CD1c-positive myeloid dendritic cell (primary cell): Measurements from ENCODE around the gene ENPP3.
"Not testable (repeated sequence)": the region's sequence is repeated elsewhere in the genome, so short reads cannot be mapped to it uniquely, and the experiment has no call there.

Experiments
- DNase-seq: peaks from one replicate; pipeline ENCODE4 v3.0.0-alpha.2; 2016; ENCODE audit errors: extremely low spot score

The ENPP3 gene

DNA sequence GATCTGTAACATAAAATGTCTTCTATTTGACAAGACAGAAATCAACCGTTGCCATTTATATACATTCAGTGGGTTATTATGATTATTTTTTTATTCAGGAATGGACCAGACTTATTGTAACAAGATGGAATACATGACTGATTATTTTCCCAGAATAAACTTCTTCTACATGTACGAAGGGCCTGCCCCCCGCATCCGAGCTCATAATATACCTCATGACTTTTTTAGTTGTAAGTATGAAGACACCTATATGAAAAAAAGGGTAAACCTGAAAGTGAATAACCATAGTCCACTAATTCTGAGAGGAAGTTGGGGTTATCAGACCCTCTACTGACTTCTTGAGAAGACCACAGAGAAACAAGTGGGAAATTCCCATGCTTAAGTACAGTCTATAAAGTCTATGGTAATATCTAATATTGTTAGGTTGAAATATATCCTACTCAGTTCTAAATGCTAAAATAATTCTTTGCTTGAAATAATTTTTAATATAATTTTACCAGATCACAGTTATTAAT lies 48.2 kb downstream of the ENPP3 start:
- DNase-seq: no peak

DNA sequence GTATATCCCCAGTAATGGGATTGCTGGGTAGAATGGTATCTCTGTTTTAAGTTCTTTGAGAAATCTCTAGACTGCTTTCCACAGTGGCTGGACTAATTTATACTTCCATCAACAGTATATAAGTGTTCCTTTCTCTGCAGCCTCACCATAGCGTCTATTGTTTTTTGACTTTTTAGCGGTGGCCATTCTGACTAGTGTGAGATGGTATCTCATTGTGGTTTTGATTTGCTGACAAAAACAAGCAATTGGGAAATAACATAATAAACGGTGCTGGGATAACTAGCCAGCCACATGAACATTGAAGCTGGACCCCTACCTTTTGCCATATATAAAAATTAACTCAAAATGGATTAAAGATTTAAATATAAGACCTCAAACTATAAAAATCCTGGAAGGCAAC lies 49.9 kb downstream of the ENPP3 start:
- DNase-seq: no peak

DNA sequence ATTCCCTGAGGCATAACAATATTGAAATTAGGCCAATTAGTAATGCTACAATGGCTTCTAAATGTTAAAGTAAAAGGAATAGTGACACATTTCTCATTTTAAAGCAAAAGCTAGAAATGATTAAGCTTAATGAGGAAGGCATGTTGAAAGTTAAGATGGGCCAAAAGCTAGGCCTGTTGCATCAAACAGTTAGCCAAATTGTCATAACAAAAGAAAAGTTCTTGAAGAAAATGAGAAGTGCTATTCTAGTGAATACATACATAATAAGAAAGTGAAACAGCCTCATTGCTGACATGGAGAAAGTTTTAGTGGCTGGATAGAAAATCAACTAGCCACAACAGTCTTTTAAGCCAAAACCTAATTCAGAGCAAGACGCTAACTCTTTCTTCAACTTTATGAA lies 51.2 kb downstream of the ENPP3 start:
- peak; percentile 36 for DNase-seq

DNA sequence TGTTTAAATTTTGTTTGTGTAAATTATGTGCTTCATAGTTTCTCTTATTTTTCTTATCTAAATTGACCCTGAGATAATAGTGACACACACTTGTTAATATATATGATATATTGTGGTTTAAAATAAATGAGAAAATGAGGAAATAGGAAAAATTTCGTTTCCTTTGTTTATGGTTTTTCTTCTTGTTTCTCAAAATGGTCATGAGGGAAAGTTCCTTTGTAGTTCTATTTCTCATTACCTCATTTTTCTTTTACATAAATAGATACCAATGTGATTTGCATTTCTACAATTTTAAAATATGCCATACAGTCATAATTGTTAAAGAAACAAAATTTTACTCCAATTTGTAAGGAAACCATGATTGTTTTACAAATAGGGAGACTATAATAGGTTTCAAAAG lies 54.9 kb downstream of the ENPP3 start:
- DNase-seq: peak; percentile 37

DNA sequence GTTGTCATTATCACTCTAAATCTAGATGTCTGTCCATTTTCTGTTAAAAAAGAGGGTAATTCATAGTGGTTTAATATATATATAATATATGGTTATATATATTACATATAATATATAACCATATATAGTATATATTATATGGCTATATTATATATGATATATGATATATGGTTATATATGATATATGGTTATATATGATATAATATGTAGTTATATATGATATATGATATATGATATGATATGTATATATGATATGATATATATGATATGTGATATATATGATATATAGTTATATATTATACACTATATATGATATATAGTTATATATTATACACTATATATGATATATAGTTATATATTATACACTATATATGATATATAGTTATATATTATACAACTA lies 55.5 kb downstream of the ENPP3 start:
- no peak for DNase-seq

DNA sequence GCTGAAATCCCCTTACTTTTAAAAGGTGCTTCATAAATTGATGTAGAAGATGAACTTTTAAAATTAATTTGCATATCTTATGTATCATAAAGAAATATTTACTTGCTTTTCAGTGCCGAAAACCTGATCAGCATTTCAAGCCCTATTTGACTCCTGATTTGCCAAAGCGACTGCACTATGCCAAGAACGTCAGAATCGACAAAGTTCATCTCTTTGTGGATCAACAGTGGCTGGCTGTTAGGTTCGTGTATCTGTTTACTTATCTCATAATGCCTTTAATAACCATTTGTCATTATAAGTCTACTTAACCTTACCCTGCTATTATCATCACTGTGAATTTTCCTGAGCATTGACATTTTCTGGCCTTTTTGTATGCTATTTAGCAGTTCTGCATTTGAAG lies 56.3 kb downstream of the ENPP3 start:
- no peak for DNase-seq

DNA sequence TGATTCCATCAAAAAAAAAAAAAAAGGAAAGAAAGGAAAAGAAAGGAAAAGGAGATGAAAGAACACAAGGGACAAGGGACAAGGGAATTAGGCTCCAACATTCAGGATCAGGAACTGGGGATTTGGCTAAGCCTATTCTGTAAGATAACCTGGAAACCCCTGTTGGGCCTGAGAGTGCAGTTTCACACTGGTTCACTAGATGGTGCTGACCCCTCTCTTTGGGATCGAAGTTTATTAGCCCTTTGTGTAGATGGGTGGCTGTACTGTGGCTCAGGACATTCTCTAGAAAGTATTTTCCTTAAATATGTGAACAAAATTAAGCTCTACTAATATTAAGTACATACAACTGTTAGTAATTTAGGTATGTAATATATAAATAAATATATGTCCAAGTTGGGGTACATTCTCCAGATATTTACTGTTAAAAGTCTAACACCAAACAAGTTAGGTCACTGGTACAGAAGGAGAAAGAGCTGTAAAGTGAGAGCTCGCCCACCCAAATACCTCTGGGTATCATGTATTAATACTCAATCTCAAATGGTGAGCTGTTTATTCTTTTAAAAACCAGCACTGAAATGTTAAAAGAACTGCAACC lies 57.8 kb downstream of the ENPP3 start:
- DNase-seq: peak; percentile 68

DNA sequence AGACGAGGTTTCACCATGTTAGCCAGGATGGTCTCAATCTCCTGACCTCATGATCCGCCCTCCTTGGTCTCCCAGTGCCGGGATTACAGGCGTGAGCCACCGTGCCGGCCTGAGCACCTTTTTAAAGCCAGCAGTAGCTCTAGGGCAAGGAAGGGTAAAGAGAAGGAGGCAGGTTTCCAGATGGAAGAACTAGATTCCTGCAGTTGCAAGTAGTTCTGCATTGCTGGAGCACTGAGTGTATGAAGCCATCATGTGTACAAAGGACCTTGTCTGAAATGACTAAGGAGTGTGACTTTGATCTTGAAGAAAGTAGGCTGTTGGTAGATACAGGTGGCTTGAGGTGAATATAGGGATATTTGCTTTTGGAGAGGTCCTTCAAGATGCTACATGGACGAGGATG lies 59.9 kb downstream of the ENPP3 start:
- DNase-seq: no peak

DNA sequence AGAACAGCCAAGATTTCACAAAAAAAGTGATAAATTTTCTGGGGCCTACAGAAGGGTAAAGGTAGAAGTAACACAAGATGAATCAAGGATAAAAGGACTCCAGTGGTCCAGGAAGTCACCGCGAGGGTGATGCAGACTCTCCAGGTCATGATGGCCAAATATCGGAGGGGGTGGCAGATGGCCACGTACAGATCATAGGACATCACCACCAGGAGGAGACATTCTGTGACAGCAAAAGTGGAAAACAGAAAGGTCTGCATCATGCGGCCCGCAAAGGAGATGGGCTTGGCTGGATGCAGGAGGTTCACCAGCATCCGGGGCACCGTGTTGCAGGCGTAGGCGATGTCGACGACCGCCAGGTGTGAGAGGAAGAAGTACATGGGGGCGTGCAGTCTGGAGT lies 63.7 kb downstream of the ENPP3 start:
- not testable (repeated sequence) for DNase-seq

DNA sequence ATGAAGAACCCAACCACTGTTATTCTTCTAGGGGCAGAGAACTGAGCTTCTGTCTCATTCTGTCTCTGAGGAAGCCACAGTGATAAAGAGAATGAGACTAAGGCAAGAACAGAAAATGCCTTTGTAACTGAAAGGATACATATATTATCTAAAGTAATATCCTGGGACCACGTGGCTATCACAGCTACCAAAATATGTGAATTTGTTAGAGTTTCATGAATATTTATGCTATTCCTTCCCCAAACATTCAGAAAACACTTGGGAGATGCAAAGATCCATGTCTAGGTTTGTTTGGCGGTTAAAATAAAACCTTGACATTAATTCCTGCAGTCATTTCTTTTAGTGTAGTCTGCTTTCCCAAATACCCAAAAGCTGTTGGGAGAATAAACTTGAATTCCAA lies 66.8 kb downstream of the ENPP3 start:
- not testable (repeated sequence) for DNase-seq

DNA sequence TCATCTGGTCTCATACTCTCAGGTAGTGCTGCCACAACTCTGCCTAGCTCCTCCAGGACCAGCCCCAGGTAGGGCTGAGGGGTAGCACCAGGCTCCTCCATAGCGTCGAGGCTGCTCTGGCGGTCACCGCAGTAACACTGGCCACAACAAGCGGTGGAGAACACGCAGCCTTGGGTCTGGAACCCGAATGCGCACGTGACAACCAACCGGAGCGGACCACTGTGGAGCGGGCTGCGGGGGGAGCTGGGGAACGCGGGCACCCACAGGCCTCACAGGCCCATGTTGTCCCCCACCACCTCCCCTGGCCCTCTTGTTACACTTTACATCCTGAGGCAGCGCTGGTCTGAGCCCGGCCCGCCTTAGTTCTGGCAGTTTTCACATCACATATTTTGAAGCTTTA lies 73.8 kb downstream of the ENPP3 start, which contains the start of gene CTAGE9:
CTAGE9 (minus strand) TSS at position 101 of the 400 bp plus-strand sequence; CDS start at position 101, 0 bp downstream.
- DNase-seq: not testable (repeated sequence)

DNA sequence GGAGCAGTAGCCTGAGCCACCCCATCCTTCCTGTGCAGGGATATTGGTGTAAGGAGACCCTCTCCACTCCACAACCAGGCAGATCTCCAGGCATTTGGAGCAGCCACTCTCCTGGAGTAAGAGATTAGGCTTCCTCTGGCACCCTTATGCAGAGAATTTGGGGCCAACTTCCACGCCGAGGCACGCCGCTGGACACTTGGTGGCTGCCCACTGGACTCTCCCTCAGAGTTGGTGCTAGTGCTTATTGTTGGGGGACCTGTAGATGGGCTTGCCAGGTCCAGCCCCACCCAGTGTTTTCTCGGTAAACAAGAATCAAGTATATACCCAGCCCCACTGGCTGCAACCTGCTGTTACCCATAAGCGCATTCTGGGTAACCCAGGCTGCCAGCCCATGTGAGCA lies 78.5 kb downstream of the ENPP3 start:
- DNase-seq: not testable (repeated sequence)

DNA sequence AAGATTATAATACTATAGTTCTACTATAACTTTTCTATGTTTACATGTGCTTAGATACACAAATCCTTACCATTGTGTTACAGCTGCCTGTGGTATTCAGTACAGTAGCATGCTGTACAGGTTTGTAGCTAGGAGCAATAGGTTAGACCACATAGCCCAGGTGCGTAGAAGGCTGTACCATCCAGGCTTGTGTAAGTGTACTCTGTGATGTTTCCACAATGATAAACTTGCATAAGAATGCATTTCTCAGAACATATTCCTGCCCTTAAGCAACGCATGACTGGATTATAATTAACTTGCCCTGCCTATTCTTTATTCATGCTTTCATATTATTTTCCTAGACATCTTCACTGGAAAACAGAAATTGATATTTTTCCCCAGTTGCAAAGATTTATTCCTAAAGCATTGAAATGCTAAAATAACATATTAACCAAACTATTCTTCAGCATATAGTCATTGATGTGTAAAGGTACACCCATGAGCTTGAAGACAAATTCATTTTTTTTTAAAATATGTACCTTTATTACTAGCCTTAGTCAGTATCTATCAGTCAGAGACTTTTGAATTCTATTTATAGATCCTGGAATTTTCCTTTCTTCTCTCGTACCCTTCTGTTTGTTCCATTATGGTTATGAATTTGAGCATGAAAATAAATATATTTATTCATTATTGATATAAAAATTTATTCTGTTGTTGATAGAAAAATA lies 80.9 kb downstream of the ENPP3 start:
- no peak for DNase-seq

DNA sequence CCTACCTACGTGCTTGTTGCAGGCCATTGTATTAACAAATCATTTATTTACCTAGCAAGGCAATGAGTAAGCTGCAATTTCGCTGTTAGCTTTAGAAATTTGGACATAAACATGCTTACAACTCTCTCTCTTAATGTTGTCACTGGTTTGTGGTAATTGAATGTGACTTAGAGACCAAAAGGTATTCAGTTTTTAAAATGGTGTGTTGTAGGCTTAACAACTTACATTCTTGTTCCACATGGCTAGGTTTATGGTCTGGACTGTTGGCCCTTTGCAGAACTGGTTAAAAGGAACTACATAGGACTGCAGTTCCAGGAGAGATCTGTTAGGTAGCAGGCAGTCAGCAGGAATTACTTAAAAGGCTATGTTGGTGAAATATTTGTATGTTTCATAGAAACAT lies 84.1 kb downstream of the ENPP3 start:
- no peak for DNase-seq

DNA sequence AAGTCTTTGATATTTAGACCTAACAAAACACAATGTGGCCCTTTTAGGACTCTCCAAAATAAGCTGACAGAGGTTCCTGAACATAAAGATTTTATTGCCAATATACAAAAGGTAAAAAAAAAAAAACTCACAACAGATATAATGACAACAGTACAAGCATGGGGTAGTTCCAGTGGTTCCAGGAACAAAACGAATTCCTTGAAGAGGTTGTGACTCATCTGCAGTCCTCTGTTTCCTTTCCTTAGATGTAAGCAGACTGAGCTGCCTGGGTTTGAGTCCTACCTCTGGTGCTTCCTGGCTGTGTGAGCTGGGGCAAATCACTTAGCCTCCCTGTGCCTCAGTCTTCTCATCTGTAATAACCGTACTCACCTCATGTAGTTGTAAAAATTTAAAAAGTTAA lies 87.0 kb downstream of the ENPP3 start:
- no peak for DNase-seq

DNA sequence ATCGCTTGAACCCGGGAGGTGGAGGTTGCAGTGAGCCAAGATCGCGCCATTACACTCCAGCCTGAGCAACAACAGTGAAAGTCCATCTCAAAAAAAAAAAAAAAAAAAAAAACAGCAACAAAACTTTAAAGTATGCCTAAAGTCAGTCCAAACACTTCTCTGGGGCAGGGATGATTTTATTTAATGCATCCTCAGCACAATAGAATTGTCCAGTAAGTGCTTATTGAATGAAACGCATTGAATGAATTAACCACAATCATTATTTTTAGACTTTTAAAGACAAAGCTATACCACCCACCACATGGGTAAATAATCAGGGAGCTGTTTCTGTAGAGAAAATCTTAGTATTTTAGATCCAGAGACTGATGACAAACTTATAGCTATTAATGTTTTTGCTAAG lies 90.4 kb downstream of the ENPP3 start:
- no peak for DNase-seq

DNA sequence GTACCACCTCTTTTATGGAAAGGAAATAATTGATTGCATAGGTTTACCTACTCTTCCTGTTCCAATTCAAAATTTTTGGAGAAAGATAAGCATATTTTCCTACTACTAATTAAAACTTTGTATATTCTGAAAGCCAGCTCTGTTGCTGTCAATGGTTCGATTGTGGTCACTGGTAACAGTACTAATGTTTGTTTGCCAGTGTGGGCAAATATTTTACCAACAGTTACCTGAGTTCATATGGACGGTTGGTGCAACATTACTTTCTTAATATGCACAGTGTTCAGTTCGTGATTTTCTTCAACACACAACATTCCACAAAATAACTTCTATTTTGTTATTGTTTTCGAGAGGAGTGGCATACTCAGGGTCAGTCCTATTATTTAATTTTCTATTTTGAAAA lies 90.8 kb downstream of the ENPP3 start:
- no peak for DNase-seq

DNA sequence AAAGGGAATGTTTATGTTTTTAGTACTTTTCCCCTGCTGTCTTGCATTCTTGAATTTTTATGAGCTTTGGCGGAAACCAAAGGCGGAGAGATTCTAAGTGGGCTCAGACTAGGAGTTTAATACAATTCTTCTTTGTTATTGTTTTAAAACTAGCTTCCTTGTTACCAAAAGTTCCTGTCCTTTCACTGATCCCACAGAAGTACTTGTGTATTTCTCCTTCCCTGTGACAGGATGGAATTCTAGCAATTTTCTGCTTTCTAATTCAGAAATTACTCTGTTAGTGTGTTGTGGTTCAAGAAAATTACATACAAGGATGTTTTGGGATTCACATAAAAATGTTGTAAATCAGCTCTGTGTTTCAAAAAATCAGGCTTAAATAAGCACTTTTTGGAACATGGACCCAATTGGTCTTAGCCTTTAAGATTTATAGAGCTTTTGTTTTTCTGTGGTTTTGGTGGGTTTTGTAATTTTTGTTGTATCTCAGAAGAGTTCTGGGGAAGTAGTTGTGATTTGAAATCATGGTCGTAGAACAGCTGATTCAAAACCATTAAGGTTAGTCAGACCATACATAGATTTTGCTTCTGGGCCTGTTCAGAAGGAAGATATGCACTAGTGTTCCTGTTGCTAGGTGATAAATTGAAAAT lies 91.3 kb downstream of the ENPP3 start:
- DNase-seq: no peak

DNA sequence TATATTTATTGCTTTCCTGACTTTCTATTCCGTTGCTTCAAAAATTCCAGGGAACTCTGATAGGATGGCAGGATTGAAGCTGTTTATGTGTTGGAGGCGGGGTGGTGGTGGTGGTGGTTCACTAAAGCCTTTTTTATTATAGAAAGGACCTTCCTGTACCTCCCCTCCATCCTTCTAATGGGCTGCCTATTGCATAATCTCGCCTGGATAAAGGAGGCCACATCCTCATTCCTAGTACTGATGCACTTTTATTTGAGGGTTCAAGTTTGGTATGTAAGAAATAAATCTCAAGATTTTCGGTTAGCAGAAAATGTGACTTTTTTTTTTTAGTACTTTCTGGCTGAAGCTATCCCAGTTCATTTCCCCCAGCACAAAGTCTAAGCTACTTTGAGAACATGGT lies 92.4 kb downstream of the ENPP3 start:
- DNase-seq: no peak

DNA sequence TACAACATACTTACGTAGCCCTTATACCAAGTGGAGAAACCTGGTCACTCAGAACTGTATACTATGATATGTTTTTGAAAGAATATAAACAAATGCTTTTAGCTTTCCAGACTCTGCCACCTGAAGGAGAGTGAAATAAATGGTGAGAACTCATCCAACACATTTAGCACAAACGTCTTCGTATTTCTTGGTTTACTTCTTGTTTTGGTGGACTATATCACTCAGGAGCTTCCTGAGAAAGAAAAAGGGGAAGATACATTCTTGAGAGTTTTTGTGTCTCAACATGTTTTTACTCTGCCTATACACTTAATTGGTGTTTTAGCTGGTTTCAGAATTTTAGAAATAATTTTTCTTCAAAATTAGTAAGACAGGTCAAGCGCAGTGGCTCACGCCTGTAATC lies 93.2 kb downstream of the ENPP3 start:
- DNase-seq: peak; percentile 32

DNA sequence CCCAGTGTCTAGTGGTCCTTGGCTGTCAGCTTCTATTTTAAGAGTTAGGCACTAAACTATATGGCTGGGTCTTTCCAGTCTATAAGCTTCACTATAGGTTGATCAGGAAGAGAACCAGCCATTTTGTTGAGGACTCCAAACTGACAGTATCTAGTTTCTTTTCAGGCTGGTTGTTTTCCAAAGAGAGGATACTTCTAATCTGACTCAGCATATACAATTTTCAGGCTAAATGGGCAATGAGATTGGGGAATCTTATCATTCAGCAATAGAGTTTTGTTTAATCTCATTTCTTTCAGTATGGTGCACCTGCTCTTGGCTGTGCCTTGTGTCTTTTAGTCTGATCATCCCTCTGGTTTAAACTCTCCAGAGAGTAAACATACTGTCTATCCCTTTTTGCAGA lies 94.1 kb downstream of the ENPP3 start:
- DNase-seq: no peak

DNA sequence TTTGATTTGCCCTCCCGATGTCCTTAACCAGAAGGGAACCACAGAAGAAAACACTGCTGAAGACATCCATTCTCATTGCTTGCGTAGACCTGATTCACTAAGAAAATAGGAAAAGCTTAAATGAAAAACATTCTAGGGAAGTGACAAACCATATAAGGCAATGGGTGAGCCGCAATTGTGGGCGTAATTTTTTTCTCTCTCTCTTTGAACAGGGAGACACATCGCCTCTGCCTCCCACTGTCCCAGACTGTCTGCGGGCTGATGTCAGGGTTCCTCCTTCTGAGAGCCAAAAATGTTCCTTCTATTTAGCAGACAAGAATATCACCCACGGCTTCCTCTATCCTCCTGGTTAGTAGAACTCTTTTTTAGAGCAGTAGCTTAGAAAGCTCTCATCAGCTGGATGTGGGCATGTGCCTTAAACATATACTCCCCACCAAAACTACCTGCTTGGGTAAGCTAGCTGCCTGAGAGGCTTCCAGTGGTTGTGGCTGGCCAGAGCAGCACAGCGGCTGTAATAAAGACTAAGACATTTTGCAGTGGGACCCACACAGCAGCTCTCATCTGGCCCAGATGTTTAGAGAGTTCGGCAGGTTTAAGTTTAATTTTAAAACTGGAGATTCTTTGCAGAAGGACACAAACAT lies 96.4 kb downstream of the ENPP3 start:
- peak; percentile 44 for DNase-seq
